ENCODE measurements around the gene LPXN. TPM values are rescaled to one million over a fixed set of nuclear protein-coding genes. Genes with fewer than 3 reads are reported as not detected.

The LPXN gene
- polyA plus RNA-seq, 2 of the 4 experiments (the other 2 are of a cell fraction): 2.5 to 6.6 TPM

DNA sequence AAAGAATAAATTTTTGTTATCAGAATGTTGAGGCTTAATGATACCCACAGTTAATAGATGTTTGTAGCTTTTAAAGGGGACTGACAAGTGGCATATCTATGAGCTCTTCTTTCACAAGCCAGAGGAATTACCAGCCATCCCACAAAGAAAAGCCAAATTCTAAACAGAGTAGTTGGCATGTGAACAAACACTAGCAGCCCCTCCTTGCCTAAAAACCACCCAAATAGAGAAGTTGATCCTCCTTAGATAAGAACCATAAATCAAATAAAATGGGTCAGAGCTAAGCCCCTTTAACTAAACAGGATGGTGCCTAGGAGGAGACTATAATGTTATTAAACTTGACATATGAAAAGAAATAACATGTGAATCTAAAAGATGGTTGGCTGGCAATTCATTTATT is 11.4 kb downstream of the LPXN start:
- H3K4me2 ChIP-seq: no peak overlapping the region
- ChIA-PET CTCF (interaction anchor here (1.2 to 2.1 kb wide), 4 partner anchors 9 to 572 kb away, joined by 4 to 7 read pairs (median 6); no protein-coding TSS in a partner anchor), POLR2A (no interaction called here)
- TF ChIP-seq FOXS1 (CRISPR knock-in tag; IDR thresholded peaks at IDR 0.05): no peak
- TF ChIP-seq SREBF2 (IDR thresholded peaks at IDR 0.05): no peak
- TF ChIP-seq MAZ (IDR thresholded peaks at IDR 0.05; ENCODE audit: borderline replicate concordance, low read depth, low read length): no peak
- TF ChIP-seq NR3C1 (IDR thresholded peaks at IDR 0.05): no peak
- no peak for TF ChIP-seq MAFK (IDR thresholded peaks at IDR 0.05; ENCODE audit: partially characterized antibody)
- TF ChIP-seq PHF8 (IDR thresholded peaks at IDR 0.05; ENCODE audit: borderline replicate concordance, low read depth): no peak
- no peak for TF ChIP-seq CBX8 (IDR thresholded peaks at IDR 0.05)
- TF ChIP-seq RAD21 (conservative IDR thresholded peaks at IDR 0.05 in 1 of 2, IDR thresholded peaks at IDR 0.05 in 1 of 2): no peak
- no peak for TF ChIP-seq RFX5 (IDR thresholded peaks at IDR 0.05)
- no peak for TF ChIP-seq TP53 (CRISPR knock-in tag; IDR thresholded peaks at IDR 0.05)
- no peak for TF ChIP-seq HOXA7 (CRISPR knock-in tag; IDR thresholded peaks at IDR 0.05)
- no peak for TF ChIP-seq RCOR1 (IDR thresholded peaks at IDR 0.05; ENCODE audit: low read depth, low read length)
- TF ChIP-seq SMC3 (IDR thresholded peaks at IDR 0.05): no peak
- TF ChIP-seq TFCP2L1 (CRISPR knock-in tag; IDR thresholded peaks at IDR 0.05): no peak
- no peak for TF ChIP-seq EHF (CRISPR knock-in tag; IDR thresholded peaks at IDR 0.05)
- no peak for TF ChIP-seq HEYL (CRISPR knock-in tag; IDR thresholded peaks at IDR 0.05)
- TF ChIP-seq, protein P1, sequence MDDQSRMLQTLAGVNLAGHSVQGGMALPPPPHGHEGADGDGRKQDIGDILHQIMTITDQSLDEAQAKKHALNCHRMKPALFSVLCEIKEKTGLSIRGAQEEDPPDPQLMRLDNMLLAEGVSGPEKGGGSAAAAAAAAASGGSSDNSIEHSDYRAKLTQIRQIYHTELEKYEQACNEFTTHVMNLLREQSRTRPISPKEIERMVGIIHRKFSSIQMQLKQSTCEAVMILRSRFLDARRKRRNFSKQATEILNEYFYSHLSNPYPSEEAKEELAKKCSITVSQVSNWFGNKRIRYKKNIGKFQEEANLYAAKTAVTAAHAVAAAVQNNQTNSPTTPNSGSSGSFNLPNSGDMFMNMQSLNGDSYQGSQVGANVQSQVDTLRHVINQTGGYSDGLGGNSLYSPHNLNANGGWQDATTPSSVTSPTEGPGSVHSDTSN (IDR thresholded peaks at IDR 0.05): no peak
- TF ChIP-seq, protein P2, sequence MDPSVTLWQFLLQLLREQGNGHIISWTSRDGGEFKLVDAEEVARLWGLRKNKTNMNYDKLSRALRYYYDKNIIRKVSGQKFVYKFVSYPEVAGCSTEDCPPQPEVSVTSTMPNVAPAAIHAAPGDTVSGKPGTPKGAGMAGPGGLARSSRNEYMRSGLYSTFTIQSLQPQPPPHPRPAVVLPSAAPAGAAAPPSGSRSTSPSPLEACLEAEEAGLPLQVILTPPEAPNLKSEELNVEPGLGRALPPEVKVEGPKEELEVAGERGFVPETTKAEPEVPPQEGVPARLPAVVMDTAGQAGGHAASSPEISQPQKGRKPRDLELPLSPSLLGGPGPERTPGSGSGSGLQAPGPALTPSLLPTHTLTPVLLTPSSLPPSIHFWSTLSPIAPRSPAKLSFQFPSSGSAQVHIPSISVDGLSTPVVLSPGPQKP (IDR thresholded peaks at IDR 0.05; ENCODE audit: low read depth, low read length): no peak
- DNase-seq (ENCODE audit: low read depth in 1 of 2, low spot score in 1 of 2): no peak
- peaks cover 32% of the 10 kb centered on the region for H3K4me1 ChIP-seq
- no peaks in the 10 kb centered on the region for H3K9me3 ChIP-seq
- no peak overlapping the region for H3K27ac ChIP-seq
- no peak overlapping the region for H3K4me3 ChIP-seq
- ATAC-seq: no peak
- FAIRE-seq: no peak

DNA sequence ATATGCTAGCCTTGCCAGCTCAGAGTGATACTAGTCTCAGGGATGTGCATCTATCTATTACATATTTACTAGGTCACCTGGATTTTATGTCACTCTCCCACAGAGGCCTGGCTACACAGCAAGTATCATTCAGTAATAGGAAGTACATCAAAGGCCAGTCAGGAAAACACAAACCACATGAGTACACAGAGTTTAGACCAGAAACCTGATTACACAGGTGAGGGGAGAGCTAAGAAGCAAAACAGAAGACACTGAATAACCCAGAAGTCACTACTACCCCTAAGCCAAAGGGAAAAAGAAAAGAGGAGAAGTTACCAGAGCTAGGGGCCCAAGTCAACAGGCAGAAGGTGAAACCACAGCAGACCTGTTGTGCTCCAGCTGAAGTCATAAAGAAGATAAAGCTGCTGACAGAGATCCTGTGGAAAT is 13.3 kb downstream of the LPXN start:
- POLR2A ChIA-PET: no interaction called here

More for the DNA sequence above, 13.3 kb downstream of the LPXN start:
- H3K9me3 ChIP-seq: no peaks in the 10 kb centered on the region
- H3K27ac ChIP-seq: peak overlapping the region; percentile 63 to 80
- TF ChIP-seq CEBPB (IDR thresholded peaks at IDR 0.05) (no peak), HOXA7 (CRISPR knock-in tag; IDR thresholded peaks at IDR 0.05) (no peak), NPAS2 (CRISPR knock-in tag; IDR thresholded peaks at IDR 0.05; ENCODE audit: borderline replicate concordance) (no peak), RFX5 (IDR thresholded peaks at IDR 0.05) (no peak), NR3C1 (IDR thresholded peaks at IDR 0.05) (no peak), CBX2 (IDR thresholded peaks at IDR 0.05; ENCODE audit: borderline replicate concordance, low read depth) (no peak), GATA3 (IDR thresholded peaks at IDR 0.05; ENCODE audit: borderline replicate concordance) (no peak), HOXB5 (CRISPR knock-in tag; IDR thresholded peaks at IDR 0.05) (no peak), POLR2A (IDR thresholded peaks at IDR 0.05; ENCODE audit: low read length) (no peak), CHD4 (IDR thresholded peaks at IDR 0.05; ENCODE audit: borderline replicate concordance) (no peak), KDM1A (IDR thresholded peaks at IDR 0.05; ENCODE audit: low read depth) (no peak), MAZ (IDR thresholded peaks at IDR 0.05; ENCODE audit: borderline replicate concordance, low read depth, low read length) (no peak), RCOR1 (IDR thresholded peaks at IDR 0.05; ENCODE audit: low read depth, low read length) (no peak), EHF (CRISPR knock-in tag; IDR thresholded peaks at IDR 0.05) (no peak)
- TF ChIP-seq, protein P3, sequence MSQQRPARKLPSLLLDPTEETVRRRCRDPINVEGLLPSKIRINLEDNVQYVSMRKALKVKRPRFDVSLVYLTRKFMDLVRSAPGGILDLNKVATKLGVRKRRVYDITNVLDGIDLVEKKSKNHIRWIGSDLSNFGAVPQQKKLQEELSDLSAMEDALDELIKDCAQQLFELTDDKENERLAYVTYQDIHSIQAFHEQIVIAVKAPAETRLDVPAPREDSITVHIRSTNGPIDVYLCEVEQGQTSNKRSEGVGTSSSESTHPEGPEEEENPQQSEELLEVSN (IDR thresholded peaks at IDR 0.05; ENCODE audit: borderline replicate concordance, low read depth): no peak
- no peak overlapping the region for H3K4me3 ChIP-seq
- H3K4me2 ChIP-seq: peak overlapping the region; percentile 76
- ATAC-seq: peak in 1 of 2 experiments; percentile 43; a peak in 2 of 6 replicates
- FAIRE-seq: no peak
- DNase-seq (ENCODE audit: low read depth in 1 of 2, low spot score in 1 of 2): no peak
- H3K4me1 ChIP-seq: peaks cover 27% of the 10 kb centered on the region
- CTCF ChIA-PET: no interaction called here

Data from A549 (cell line).